ENCODE measurements around the gene NPHS2. TPM values are rescaled to one million over a fixed set of nuclear protein-coding genes. Genes with fewer than 3 reads are reported as not detected.
"Not testable (repeated sequence)": the region's sequence is repeated elsewhere in the genome, so short reads cannot be mapped to it uniquely, and the experiment has no call there.

Gene NPHS2
- total and polyA plus RNA-seq, 9 donors: 0.10 to 1.0 TPM; not detected in 7

GRCh38 chr1:179530352-179530751, 45.4 kb downstream of the NPHS2 start:
- intact Hi-C loops (cut with DNase I): no loop called here
- 53 to 63% (median 59%) methylated on average over 1 of the region's 1 CpG for WGBS, 3 donors
- Histone ChIP-seq H3K4me3 (no peak overlapping the region), H3K9me3 (no peaks in the 10 kb centered on the region), H3K36me3 (no peaks in the 10 kb centered on the region), H3K4me1 (ENCODE audit: insufficient read depth) (no peaks in the 10 kb centered on the region), H3K27ac (no peak overlapping the region), H3K27me3 (no peaks in the 10 kb centered on the region)
- DNase-seq: no peak
- TF ChIP-seq CTCF (IDR thresholded peaks at IDR 0.05) (no peak), POLR2A (IDR thresholded peaks at IDR 0.05) (no peak), EP300 (IDR thresholded peaks at IDR 0.05) (no peak)

- Histone ChIP-seq H3K36me3 (no peaks in the 10 kb centered on the region), H3K27ac (no peak overlapping the region), H3K4me3 (no peak overlapping the region), H3K4me1 (ENCODE audit: insufficient read depth) (no peaks in the 10 kb centered on the region), H3K27me3 (no peaks in the 10 kb centered on the region), H3K9me3 (no peaks in the 10 kb centered on the region)
- intact Hi-C loops (cut with DNase I): no loop called here
- 75 to 80% (median 78%) methylated on average over 8 of the region's 8 CpGs for WGBS, 3 donors
- DNase-seq: no peak
- TF ChIP-seq EP300 (IDR thresholded peaks at IDR 0.05): no peak
- TF ChIP-seq POLR2A (IDR thresholded peaks at IDR 0.05): no peak
- no peak for TF ChIP-seq CTCF (IDR thresholded peaks at IDR 0.05)
Observed at GRCh38 chr1:179529482-179530195, 46.1 kb downstream of the NPHS2 start.

GRCh38 chr1:179518544-179518943, 57.2 kb downstream of the NPHS2 start:
- H3K4me3 ChIP-seq; H3K36me3 ChIP-seq; DNase-seq; intact Hi-C loops (cut with DNase I); H3K27me3 ChIP-seq; H3K9me3 ChIP-seq; H3K27ac ChIP-seq; H3K4me1 ChIP-seq (ENCODE audit: insufficient read depth): not testable (repeated sequence)
- 90 to 94% (median 93%) methylated on average over 1 of the region's 1 CpG for WGBS, 3 donors

- no peak overlapping the region for H3K27ac ChIP-seq
- H3K27me3 ChIP-seq: no peaks in the 10 kb centered on the region
- no peak for DNase-seq
- 70 to 83% (median 80%) methylated on average over 11 of the region's 11 CpGs for WGBS, 3 donors
- no peaks in the 10 kb centered on the region for H3K9me3 ChIP-seq
- intact Hi-C loops (cut with DNase I): no loop called here
- TF ChIP-seq CTCF (IDR thresholded peaks at IDR 0.05) (no peak), EP300 (IDR thresholded peaks at IDR 0.05) (no peak), POLR2A (IDR thresholded peaks at IDR 0.05) (no peak)
- no peaks in the 10 kb centered on the region for H3K36me3 ChIP-seq
- no peak overlapping the region for H3K4me3 ChIP-seq
- no peaks in the 10 kb centered on the region for H3K4me1 ChIP-seq (ENCODE audit: insufficient read depth)
Observed at GRCh38 chr1:179516976-179517705, 58.6 kb downstream of the NPHS2 start.

GRCh38 chr1:179510038-179510437, 65.7 kb downstream of the NPHS2 start:
- H3K27me3 ChIP-seq: no peaks in the 10 kb centered on the region
- no peaks in the 10 kb centered on the region for H3K36me3 ChIP-seq
- no peak overlapping the region for H3K4me3 ChIP-seq
- intact Hi-C loops (cut with DNase I): no loop called here
- H3K27ac ChIP-seq: no peak overlapping the region
- TF ChIP-seq EP300 (IDR thresholded peaks at IDR 0.05) (no peak), POLR2A (IDR thresholded peaks at IDR 0.05) (no peak), CTCF (IDR thresholded peaks at IDR 0.05) (no peak)
- no peaks in the 10 kb centered on the region for H3K9me3 ChIP-seq
- DNase-seq: no peak
- no peaks in the 10 kb centered on the region for H3K4me1 ChIP-seq (ENCODE audit: insufficient read depth)
- WGBS, 3 donors: 41 to 69% (median 43%) methylated on average over 2 of the region's 2 CpGs

Measured in ovary (tissue), 9 donors.